HEK293 (cell line): ENCODE measurements around the gene PIK3CA.

Source experiments
- CTCF ChIA-PET: fragments of 350-600 bp; formaldehyde crosslinking; extraction: SDS; loops from one replicate; lab custom pipeline; 2021; ENCODE audit warnings: antibody characterized with exemption; lab: Yijun Ruan, JAX
- POLR2A ChIA-PET: fragments of 300-600 bp; formaldehyde crosslinking; extraction: SDS; loops from one replicate; lab custom pipeline; 2020; ENCODE audit warnings: antibody characterized with exemption, inconsistent platforms; lab: Yijun Ruan, JAX
- H3K27ac ChIP-seq: fragments of 200-500 bp; sonication (Bioruptor generic); 2 replicates; pipeline ENCODE4 v1.5.1; 2014; ENCODE audit warnings: low read depth, low read length, control low read depth, inconsistent platforms; ENCODE audit errors: extremely low read depth
- H3K36me3 ChIP-seq, 2 experiments: fragments of 200-500 bp in 1 of 2; sonication (Bioruptor generic) in 1 of 2; 1 replicate in 1 of 2; 2 replicates in 1 of 2; pipeline ENCODE4 v1.5.1; 2014 to 2017; ENCODE audit warnings: inconsistent platforms in 2 of 2, low read length in 2 of 2; ENCODE audit not compliant: control insufficient read depth in 2 of 2, insufficient read depth in 1 of 2
- H3K4me1 ChIP-seq: fragments of 200-500 bp; sonication (Bioruptor generic); 2 replicates; pipeline ENCODE4 v1.5.1; 2014; ENCODE audit warnings: mild to moderate bottlenecking, low read length, inconsistent platforms; ENCODE audit not compliant: control insufficient read depth, insufficient read depth
- H3K4me3 ChIP-seq: 2 replicates; pipeline ENCODE4 v1.5.1; 2011; ENCODE audit warnings: low read depth, mild to moderate bottlenecking, control low read depth, low read length, moderate library complexity
- H3K9me3 ChIP-seq: fragments of 200-500 bp; sonication (Bioruptor generic); 2 replicates; pipeline ENCODE4 v1.5.1; 2014; ENCODE audit warnings: low read depth, low read length, inconsistent platforms; ENCODE audit not compliant: control insufficient read depth, insufficient read depth
- GFI1B ChIP-seq: fragments of 450-650 bp; formaldehyde crosslinking; IDR thresholded peaks from 2 replicates; pipeline ENCODE4 v1.5.1; 2016; ENCODE audit warnings: missing biosample characterization, missing genetic modification characterization
- OSR2 ChIP-seq: fragments of 450-650 bp; formaldehyde crosslinking; IDR thresholded peaks from 2 replicates; pipeline ENCODE4 v1.5.1; 2016; ENCODE audit warnings: missing biosample characterization, missing genetic modification characterization
- SETDB1 ChIP-seq: IDR thresholded peaks from one replicate; pipeline ENCODE4 v1.6.1; 2017; ENCODE audit warnings: mild to moderate bottlenecking, low read length, moderate library complexity, mixed read lengths; ENCODE audit not compliant: insufficient read length
- SP2 ChIP-seq: fragments of 450-650 bp; formaldehyde crosslinking; IDR thresholded peaks from 2 replicates; pipeline ENCODE4 v1.5.1; 2016; ENCODE audit warnings: missing biosample characterization, missing genetic modification characterization
- ZBTB1 ChIP-seq: fragments of 450-650 bp; formaldehyde crosslinking; IDR thresholded peaks from 2 replicates; pipeline ENCODE4 v1.5.1; 2016; ENCODE audit warnings: missing biosample characterization, missing genetic modification characterization
- ZBTB48 ChIP-seq: fragments of 450-650 bp; formaldehyde crosslinking; IDR thresholded peaks from 2 replicates; pipeline ENCODE4 v1.5.1; 2016; ENCODE audit warnings: missing biosample characterization, missing genetic modification characterization
- ZFP3 ChIP-seq: fragments of 450-650 bp; formaldehyde crosslinking; IDR thresholded peaks from 2 replicates; pipeline ENCODE4 v1.5.1; 2016; ENCODE audit warnings: low read depth, missing biosample characterization, missing genetic modification characterization
- ZNF140 ChIP-seq: fragments of 450-650 bp; formaldehyde crosslinking; IDR thresholded peaks from 2 replicates; pipeline ENCODE4 v1.5.1; 2016; ENCODE audit warnings: missing biosample characterization, missing genetic modification characterization
- ZNF146 ChIP-seq: fragments of 450-650 bp; formaldehyde crosslinking; IDR thresholded peaks from 2 replicates; pipeline ENCODE4 v1.5.1; 2016; ENCODE audit warnings: missing biosample characterization, missing genetic modification characterization
- ZNF157 ChIP-seq: fragments of 450-650 bp; formaldehyde crosslinking; IDR thresholded peaks from 2 replicates; pipeline ENCODE4 v1.5.1; 2016; ENCODE audit warnings: missing biosample characterization, missing genetic modification characterization
- ZNF202 ChIP-seq: fragments of 450-650 bp; formaldehyde crosslinking; IDR thresholded peaks from 2 replicates; pipeline ENCODE4 v1.5.1; 2016; ENCODE audit warnings: missing biosample characterization, missing genetic modification characterization, borderline replicate concordance
- ZNF214 ChIP-seq: fragments of 450-650 bp; formaldehyde crosslinking; IDR thresholded peaks from 2 replicates; pipeline ENCODE4 v1.5.1; 2017; ENCODE audit warnings: missing biosample characterization, mild to moderate bottlenecking, missing genetic modification characterization, borderline replicate concordance
- ZNF221 ChIP-seq: fragments of 450-650 bp; formaldehyde crosslinking; IDR thresholded peaks from 2 replicates; pipeline ENCODE4 v1.5.1; 2017; ENCODE audit warnings: missing biosample characterization, missing genetic modification characterization, borderline replicate concordance
- ZNF223 ChIP-seq: fragments of 450-650 bp; formaldehyde crosslinking; IDR thresholded peaks from 2 replicates; pipeline ENCODE4 v1.5.1; 2016; ENCODE audit warnings: missing biosample characterization, missing genetic modification characterization
- ZNF324 ChIP-seq: fragments of 450-650 bp; formaldehyde crosslinking; IDR thresholded peaks from 2 replicates; pipeline ENCODE4 v1.5.1; 2016; ENCODE audit warnings: missing biosample characterization, missing genetic modification characterization
- ZNF350 ChIP-seq: fragments of 450-650 bp; formaldehyde crosslinking; IDR thresholded peaks from 2 replicates; pipeline ENCODE4 v1.5.0; 2017; ENCODE audit warnings: missing biosample characterization, mild to moderate bottlenecking, missing genetic modification characterization
- ZNF354C ChIP-seq: fragments of 450-650 bp; formaldehyde crosslinking; IDR thresholded peaks from 2 replicates; pipeline ENCODE4 v1.5.1; 2016; ENCODE audit warnings: missing biosample characterization, missing genetic modification characterization, low read depth, borderline replicate concordance
- ZNF366 ChIP-seq: fragments of 450-650 bp; formaldehyde crosslinking; conservative IDR thresholded peaks from 2 replicates; pipeline ENCODE4 v1.5.1; 2016; ENCODE audit warnings: missing biosample characterization, missing genetic modification characterization
- ZNF521 ChIP-seq: fragments of 450-650 bp; formaldehyde crosslinking; IDR thresholded peaks from 2 replicates; pipeline ENCODE4 v1.5.1; 2017; ENCODE audit warnings: missing biosample characterization, mild to moderate bottlenecking, missing genetic modification characterization
- ZNF548 ChIP-seq: fragments of 450-650 bp; formaldehyde crosslinking; IDR thresholded peaks from 2 replicates; pipeline ENCODE4 v1.5.1; 2016; ENCODE audit warnings: missing biosample characterization, missing genetic modification characterization
- ZNF571 ChIP-seq: fragments of 450-650 bp; formaldehyde crosslinking; IDR thresholded peaks from 2 replicates; pipeline ENCODE4 v1.5.0; 2017; ENCODE audit warnings: missing biosample characterization, missing genetic modification characterization
- ZNF600 ChIP-seq: fragments of 450-650 bp; formaldehyde crosslinking; IDR thresholded peaks from 2 replicates; pipeline ENCODE4 v1.5.1; 2016; ENCODE audit warnings: missing biosample characterization, missing genetic modification characterization
- ZNF654 ChIP-seq: fragments of 450-650 bp; formaldehyde crosslinking; IDR thresholded peaks from 2 replicates; pipeline ENCODE4 v1.5.1; 2016; ENCODE audit warnings: low read depth, missing biosample characterization, missing genetic modification characterization
- ZNF843 ChIP-seq: fragments of 450-650 bp; formaldehyde crosslinking; IDR thresholded peaks from 2 replicates; pipeline ENCODE4 v1.5.1; 2016; ENCODE audit warnings: missing biosample characterization, missing genetic modification characterization
- TF ChIP-seq, protein P1 (sequence below): fragments of 450-650 bp; formaldehyde crosslinking; IDR thresholded peaks from 2 replicates; pipeline ENCODE4 v1.5.1; 2016; ENCODE audit warnings: missing biosample characterization, missing genetic modification characterization
- TF ChIP-seq, protein P2 (sequence below): sonication (generic); formaldehyde crosslinking; IDR thresholded peaks from 2 replicates; pipeline ENCODE4 v1.8.1; 2022; ENCODE audit warnings: mild to moderate bottlenecking, moderate library complexity, missing genetic modification reagents
- TF ChIP-seq, protein P3 (sequence below): fragments of 450-650 bp; formaldehyde crosslinking; optimal IDR thresholded peaks from 2 replicates; pipeline ENCODE3; 2016; ENCODE audit warnings: missing biosample characterization, mild to moderate bottlenecking, missing genetic modification characterization
- TF ChIP-seq, protein P4 (sequence below): fragments of 450-650 bp; formaldehyde crosslinking; IDR thresholded peaks from 2 replicates; pipeline ENCODE4 v1.5.1; 2017; ENCODE audit warnings: missing biosample characterization, missing genetic modification characterization

Gene PIK3CA

DNA sequence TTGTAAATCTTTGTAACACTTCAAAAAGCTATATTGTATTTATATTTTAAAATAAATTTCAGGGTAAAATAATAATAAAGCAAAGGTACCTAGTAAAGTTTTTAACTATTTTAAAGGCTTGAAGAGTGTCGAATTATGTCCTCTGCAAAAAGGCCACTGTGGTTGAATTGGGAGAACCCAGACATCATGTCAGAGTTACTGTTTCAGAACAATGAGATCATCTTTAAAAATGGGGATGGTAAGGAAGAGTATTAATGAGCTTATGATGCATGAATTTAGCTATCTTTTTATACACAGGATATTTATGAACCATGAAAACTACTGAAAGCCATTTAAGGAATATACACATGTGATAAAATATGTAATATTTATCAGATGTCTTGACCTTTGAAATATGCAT, 76.4 kb downstream of the PIK3CA start:
- H3K4me3 ChIP-seq, result no peak overlapping the region
- TF ChIP-seq ZNF214 (tag by site-specific recombination) (no peak), ZBTB1 (tag by site-specific recombination) (no peak)
- TF ChIP-seq, all 188 proteins: peak for 0
- Histone ChIP-seq H3K9me3 (no peaks in the 10 kb centered on the region), H3K27ac (no peak overlapping the region), H3K36me3 (peaks cover 0 to 24% of the 10 kb centered on the region in 2 experiments; a peak in 1 of 3 replicates), H3K4me1 (no peaks in the 10 kb centered on the region)
- POLR2A ChIA-PET, result no interaction called here
- CTCF ChIA-PET, result interaction anchor here (0.6 kb wide), 2 partner anchors 56 to 97 kb away, joined by 3 read pairs; no protein-coding TSS in a partner anchor

DNA sequence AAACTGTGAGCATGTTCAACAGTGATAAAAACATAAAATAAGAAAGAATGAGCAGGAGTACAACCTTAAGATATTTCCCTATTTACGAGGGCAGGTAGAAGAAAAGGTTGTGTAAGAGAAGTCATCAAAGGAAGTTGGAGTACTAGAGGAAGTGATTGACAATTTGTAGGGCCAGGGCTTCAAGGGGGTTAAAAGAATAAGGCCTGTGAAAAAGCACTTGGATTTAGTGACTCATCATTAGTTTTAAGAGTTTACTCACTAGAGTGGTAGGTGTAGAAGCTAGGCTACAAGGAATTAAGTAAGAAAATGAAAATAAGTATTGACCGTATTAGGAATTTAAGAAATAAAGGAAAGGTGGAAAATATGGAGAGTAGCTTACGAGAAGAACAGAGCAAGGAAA, 79.2 kb downstream of the PIK3CA start:
- peaks cover 0 to 33% of the 10 kb centered on the region in 2 experiments; a peak in 2 of 3 replicates for H3K36me3 ChIP-seq
- no peaks in the 10 kb centered on the region for H3K9me3 ChIP-seq
- no peaks in the 10 kb centered on the region for H3K4me1 ChIP-seq
- TF ChIP-seq SETDB1 (no peak), SP2 (tag by site-specific recombination) (no peak), ZNF366 (tag by site-specific recombination) (no peak), ZNF654 (no peak), GFI1B (tag by site-specific recombination) (no peak), ZNF350 (tag by site-specific recombination) (no peak), ZNF843 (tag by site-specific recombination) (no peak), ZNF157 (no peak)
- TF ChIP-seq, protein P1, sequence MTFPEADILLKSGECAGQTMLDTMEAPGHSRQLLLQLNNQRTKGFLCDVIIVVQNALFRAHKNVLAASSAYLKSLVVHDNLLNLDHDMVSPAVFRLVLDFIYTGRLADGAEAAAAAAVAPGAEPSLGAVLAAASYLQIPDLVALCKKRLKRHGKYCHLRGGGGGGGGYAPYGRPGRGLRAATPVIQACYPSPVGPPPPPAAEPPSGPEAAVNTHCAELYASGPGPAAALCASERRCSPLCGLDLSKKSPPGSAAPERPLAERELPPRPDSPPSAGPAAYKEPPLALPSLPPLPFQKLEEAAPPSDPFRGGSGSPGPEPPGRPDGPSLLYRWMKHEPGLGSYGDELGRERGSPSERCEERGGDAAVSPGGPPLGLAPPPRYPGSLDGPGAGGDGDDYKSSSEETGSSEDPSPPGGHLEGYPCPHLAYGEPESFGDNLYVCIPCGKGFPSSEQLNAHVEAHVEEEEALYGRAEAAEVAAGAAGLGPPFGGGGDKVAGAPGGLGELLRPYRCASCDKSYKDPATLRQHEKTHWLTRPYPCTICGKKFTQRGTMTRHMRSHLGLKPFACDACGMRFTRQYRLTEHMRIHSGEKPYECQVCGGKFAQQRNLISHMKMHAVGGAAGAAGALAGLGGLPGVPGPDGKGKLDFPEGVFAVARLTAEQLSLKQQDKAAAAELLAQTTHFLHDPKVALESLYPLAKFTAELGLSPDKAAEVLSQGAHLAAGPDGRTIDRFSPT (tag by site-specific recombination), result no peak
- TF ChIP-seq, protein P2, sequence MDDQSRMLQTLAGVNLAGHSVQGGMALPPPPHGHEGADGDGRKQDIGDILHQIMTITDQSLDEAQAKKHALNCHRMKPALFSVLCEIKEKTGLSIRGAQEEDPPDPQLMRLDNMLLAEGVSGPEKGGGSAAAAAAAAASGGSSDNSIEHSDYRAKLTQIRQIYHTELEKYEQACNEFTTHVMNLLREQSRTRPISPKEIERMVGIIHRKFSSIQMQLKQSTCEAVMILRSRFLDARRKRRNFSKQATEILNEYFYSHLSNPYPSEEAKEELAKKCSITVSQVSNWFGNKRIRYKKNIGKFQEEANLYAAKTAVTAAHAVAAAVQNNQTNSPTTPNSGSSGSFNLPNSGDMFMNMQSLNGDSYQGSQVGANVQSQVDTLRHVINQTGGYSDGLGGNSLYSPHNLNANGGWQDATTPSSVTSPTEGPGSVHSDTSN (CRISPR knock-in tag), result no peak
- H3K4me3 ChIP-seq, result no peak overlapping the region
- ChIA-PET POLR2A (no interaction called here), CTCF (interaction anchor here (1.6 kb wide), 1 partner anchor 212 kb away, joined by 4 read pairs; no protein-coding TSS in a partner anchor)
- H3K27ac ChIP-seq, result no peak overlapping the region

DNA sequence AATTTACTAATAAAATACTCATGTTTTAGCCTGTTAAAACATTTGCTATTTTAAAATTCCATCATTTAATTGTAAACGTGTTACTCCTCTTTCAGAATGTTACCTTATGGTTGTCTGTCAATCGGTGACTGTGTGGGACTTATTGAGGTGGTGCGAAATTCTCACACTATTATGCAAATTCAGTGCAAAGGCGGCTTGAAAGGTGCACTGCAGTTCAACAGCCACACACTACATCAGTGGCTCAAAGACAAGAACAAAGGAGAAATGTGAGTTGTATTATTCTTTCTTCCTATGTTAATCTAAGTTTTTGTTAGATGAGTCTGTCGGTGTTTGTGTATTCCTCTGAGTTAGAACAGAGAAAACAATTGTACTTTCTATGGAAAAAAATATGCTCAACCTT, 81.0 kb downstream of the PIK3CA start:
- ChIA-PET POLR2A (no interaction called here), CTCF (no interaction called here)
- H3K4me3 ChIP-seq, result no peak overlapping the region
- H3K9me3 ChIP-seq, result no peaks in the 10 kb centered on the region
- peaks cover 0 to 29% of the 10 kb centered on the region in 2 experiments; a peak in 2 of 3 replicates for H3K36me3 ChIP-seq
- H3K27ac ChIP-seq, result no peak overlapping the region
- no peaks in the 10 kb centered on the region for H3K4me1 ChIP-seq
- TF ChIP-seq OSR2 (tag by site-specific recombination) (no peak), ZBTB48 (tag by site-specific recombination) (no peak), ZNF202 (tag by site-specific recombination) (no peak), ZNF140 (tag by site-specific recombination) (no peak), ZFP3 (tag by site-specific recombination) (no peak), ZNF548 (no peak), ZNF354C (tag by site-specific recombination) (no peak), ZNF600 (tag by site-specific recombination) (no peak), ZNF223 (tag by site-specific recombination) (no peak), ZNF221 (tag by site-specific recombination) (no peak), ZNF146 (tag by site-specific recombination) (no peak), ZNF571 (tag by site-specific recombination) (no peak), ZNF521 (no peak), ZNF324 (tag by site-specific recombination) (no peak)
- TF ChIP-seq, protein P3, sequence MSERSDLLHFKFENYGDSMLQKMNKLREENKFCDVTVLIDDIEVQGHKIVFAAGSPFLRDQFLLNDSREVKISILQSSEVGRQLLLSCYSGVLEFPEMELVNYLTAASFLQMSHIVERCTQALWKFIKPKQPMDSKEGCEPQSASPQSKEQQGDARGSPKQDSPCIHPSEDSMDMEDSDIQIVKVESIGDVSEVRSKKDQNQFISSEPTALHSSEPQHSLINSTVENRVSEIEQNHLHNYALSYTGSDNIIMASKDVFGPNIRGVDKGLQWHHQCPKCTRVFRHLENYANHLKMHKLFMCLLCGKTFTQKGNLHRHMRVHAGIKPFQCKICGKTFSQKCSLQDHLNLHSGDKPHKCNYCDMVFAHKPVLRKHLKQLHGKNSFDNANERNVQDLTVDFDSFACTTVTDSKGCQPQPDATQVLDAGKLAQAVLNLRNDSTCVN (tag by site-specific recombination), result no peak
- TF ChIP-seq, protein P4, sequence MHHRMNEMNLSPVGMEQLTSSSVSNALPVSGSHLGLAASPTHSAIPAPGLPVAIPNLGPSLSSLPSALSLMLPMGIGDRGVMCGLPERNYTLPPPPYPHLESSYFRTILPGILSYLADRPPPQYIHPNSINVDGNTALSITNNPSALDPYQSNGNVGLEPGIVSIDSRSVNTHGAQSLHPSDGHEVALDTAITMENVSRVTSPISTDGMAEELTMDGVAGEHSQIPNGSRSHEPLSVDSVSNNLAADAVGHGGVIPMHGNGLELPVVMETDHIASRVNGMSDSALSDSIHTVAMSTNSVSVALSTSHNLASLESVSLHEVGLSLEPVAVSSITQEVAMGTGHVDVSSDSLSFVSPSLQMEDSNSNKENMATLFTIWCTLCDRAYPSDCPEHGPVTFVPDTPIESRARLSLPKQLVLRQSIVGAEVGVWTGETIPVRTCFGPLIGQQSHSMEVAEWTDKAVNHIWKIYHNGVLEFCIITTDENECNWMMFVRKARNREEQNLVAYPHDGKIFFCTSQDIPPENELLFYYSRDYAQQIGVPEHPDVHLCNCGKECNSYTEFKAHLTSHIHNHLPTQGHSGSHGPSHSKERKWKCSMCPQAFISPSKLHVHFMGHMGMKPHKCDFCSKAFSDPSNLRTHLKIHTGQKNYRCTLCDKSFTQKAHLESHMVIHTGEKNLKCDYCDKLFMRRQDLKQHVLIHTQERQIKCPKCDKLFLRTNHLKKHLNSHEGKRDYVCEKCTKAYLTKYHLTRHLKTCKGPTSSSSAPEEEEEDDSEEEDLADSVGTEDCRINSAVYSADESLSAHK (tag by site-specific recombination), result no peak
